PFSK-1 (cell line): ENCODE data around the gene TTC21A.

Experiments
- FOXP2 ChIP-seq: optimal IDR thresholded peaks from 2 replicates; pipeline ENCODE3; 2011; ENCODE audit warnings: borderline replicate concordance, control low read depth, inconsistent platforms; ENCODE audit not compliant: insufficient read depth; ENCODE audit errors: extremely low read length, extremely low read depth
- POLR2AphosphoS5 ChIP-seq: IDR thresholded peaks from 2 replicates; pipeline ENCODE4 v1.6.1; 2012; ENCODE audit warnings: low read depth, mild to moderate bottlenecking, control low read depth, low read length, moderate library complexity
- SIN3A ChIP-seq: IDR thresholded peaks from 2 replicates; pipeline ENCODE4 v1.6.1; 2012; ENCODE audit warnings: mild to moderate bottlenecking, low read length, moderate library complexity, borderline replicate concordance; ENCODE audit not compliant: insufficient read depth
- TAF1 ChIP-seq: IDR thresholded peaks from 2 replicates; pipeline ENCODE4 v1.6.1; 2012; ENCODE audit warnings: low read length, control low read depth, borderline replicate concordance; ENCODE audit not compliant: insufficient read depth
- TF ChIP-seq, protein P1 (sequence below), 2 experiments: IDR thresholded peaks; 2 replicates each; pipeline versions ENCODE4 v1.6.1 to v1.8.0; 2011 to 2012; ENCODE audit warnings: low read depth in 2 of 2, low read length in 2 of 2, control low read depth in 1 of 2, inconsistent platforms in 1 of 2, mild to moderate bottlenecking in 1 of 2, moderate library complexity in 1 of 2; ENCODE audit not compliant: insufficient read depth in 1 of 2

TTC21A gene

DNA sequence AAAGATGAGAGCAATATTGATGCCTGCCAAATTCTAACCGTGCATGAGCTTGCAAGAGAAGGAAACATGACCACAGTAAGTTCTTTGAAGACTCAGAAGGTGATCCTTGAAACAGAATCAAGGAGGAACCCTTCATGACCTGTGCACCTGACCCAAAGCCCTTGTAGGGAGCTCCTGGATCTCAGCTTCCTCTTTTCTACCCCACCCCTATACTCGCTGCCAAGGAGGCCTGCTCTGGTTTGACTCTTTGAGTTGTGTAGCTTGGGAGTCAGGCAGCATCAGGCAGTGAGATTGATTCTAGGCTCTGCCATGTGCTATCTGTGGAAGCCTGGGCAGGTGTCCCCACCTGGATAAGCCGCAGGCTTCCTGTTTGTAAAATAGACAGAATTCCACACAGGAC is 10.6 kb downstream of the TTC21A start:
- no peak for TF ChIP-seq SIN3A
- no peak for TF ChIP-seq FOXP2
- no peak for TF ChIP-seq POLR2AphosphoS5
- TF ChIP-seq TAF1, result no peak
- TF ChIP-seq, protein P1, sequence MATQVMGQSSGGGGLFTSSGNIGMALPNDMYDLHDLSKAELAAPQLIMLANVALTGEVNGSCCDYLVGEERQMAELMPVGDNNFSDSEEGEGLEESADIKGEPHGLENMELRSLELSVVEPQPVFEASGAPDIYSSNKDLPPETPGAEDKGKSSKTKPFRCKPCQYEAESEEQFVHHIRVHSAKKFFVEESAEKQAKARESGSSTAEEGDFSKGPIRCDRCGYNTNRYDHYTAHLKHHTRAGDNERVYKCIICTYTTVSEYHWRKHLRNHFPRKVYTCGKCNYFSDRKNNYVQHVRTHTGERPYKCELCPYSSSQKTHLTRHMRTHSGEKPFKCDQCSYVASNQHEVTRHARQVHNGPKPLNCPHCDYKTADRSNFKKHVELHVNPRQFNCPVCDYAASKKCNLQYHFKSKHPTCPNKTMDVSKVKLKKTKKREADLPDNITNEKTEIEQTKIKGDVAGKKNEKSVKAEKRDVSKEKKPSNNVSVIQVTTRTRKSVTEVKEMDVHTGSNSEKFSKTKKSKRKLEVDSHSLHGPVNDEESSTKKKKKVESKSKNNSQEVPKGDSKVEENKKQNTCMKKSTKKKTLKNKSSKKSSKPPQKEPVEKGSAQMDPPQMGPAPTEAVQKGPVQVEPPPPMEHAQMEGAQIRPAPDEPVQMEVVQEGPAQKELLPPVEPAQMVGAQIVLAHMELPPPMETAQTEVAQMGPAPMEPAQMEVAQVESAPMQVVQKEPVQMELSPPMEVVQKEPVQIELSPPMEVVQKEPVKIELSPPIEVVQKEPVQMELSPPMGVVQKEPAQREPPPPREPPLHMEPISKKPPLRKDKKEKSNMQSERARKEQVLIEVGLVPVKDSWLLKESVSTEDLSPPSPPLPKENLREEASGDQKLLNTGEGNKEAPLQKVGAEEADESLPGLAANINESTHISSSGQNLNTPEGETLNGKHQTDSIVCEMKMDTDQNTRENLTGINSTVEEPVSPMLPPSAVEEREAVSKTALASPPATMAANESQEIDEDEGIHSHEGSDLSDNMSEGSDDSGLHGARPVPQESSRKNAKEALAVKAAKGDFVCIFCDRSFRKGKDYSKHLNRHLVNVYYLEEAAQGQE (IDR thresholded peaks at IDR 0.05; ENCODE audit: insufficient read depth in 1 of 2, low read depth in 2 of 2, low read length in 2 of 2), result no peak

- TF ChIP-seq TAF1 (no peak), SIN3A (no peak), POLR2AphosphoS5 (no peak), FOXP2 (no peak)
- TF ChIP-seq, protein P1 (IDR thresholded peaks at IDR 0.05; ENCODE audit: insufficient read depth in 1 of 2, low read depth in 2 of 2, low read length in 2 of 2), result no peak
Observed at GRCh38 chr3:39118931-39119660, 11.6 kb downstream of the TTC21A start.

DNA sequence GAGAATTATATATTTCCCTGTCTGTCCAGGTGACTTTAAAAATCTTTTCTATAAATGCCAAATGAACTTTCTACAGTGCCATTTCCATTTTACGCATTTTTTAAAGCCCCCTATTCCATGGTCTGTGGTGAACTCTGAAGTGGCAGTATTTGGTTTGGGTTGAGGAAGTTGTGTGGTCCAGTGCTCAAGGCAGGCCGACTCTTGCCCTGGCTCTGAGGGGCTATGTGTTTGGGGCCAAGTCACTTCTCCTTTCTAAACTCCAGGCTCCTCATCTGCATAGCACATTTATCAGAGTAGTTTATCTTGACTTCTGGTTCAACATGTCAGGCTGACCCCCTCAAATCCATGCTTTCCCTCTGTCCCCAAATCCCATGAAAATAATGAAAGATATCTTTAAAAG is 14.1 kb downstream of the TTC21A start:
- TF ChIP-seq FOXP2 (no peak), SIN3A (no peak), TAF1 (no peak), POLR2AphosphoS5 (no peak)
- TF ChIP-seq, protein P1 (IDR thresholded peaks at IDR 0.05; ENCODE audit: insufficient read depth in 1 of 2, low read depth in 2 of 2, low read length in 2 of 2), result no peak

DNA sequence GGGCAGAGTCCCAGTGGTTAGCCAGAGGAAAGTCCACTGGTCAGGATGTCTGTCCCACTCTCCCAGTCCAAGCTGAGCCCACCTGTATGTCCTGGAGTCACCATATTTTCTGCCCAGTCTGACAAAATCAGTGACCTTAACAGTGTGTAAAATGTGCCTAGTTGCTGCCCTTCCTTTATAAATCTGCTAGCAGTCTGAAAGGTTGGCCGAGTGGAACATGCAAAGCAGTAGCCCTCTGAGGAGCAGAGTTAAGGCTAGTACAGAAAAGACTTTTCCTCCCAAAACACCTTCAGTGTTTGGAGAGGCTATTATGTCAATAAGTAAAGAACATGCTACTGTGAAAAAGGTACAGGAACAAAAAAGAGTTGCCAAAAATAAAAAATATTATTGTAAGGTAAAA is 15.3 kb downstream of the TTC21A start:
- TF ChIP-seq SIN3A (no peak), TAF1 (no peak), POLR2AphosphoS5 (no peak), FOXP2 (no peak)
- TF ChIP-seq, protein P1 (IDR thresholded peaks at IDR 0.05; ENCODE audit: insufficient read depth in 1 of 2, low read depth in 2 of 2, low read length in 2 of 2), result no peak
